Measurements from ENCODE around the gene KLHL14. TPM values are rescaled to one million over a fixed set of nuclear protein-coding genes. Genes with fewer than 3 reads are reported as not detected.

KLHL14 gene
- total RNA-seq, 6 experiments from 2014 or later = not detected

DNA sequence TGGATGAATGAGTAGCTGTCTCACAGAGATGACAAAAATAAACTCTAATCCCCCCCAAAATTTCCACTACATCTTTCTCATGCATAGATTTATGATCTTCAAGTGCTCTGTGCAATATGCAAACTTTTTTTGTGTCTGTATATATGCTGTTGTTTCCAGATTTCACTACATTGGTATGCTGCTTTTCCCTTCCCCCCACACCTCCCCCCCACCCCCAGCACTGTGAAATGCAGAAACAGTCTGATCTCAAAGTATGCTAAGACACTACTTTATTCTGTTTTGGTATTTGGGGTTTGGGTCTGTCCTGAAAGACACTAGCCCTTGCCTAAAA, 524 bp upstream of the KLHL14 start:
- Mint-ChIP-seq H3K9me3 (peaks cover 19% of the 10 kb centered on the region), H3K27me3 (ENCODE audit: insufficient read depth) (peaks cover 4% of the 10 kb centered on the region), H3K4me3 (no peak overlapping the region), H3K4me1 (ENCODE audit: low read depth) (no peaks in the 10 kb centered on the region), H3K36me3 (ENCODE audit: low read depth) (no peaks in the 10 kb centered on the region), H3K27ac (no peak overlapping the region)
- TF ChIP-seq, protein P1, sequence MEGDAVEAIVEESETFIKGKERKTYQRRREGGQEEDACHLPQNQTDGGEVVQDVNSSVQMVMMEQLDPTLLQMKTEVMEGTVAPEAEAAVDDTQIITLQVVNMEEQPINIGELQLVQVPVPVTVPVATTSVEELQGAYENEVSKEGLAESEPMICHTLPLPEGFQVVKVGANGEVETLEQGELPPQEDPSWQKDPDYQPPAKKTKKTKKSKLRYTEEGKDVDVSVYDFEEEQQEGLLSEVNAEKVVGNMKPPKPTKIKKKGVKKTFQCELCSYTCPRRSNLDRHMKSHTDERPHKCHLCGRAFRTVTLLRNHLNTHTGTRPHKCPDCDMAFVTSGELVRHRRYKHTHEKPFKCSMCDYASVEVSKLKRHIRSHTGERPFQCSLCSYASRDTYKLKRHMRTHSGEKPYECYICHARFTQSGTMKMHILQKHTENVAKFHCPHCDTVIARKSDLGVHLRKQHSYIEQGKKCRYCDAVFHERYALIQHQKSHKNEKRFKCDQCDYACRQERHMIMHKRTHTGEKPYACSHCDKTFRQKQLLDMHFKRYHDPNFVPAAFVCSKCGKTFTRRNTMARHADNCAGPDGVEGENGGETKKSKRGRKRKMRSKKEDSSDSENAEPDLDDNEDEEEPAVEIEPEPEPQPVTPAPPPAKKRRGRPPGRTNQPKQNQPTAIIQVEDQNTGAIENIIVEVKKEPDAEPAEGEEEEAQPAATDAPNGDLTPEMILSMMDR (IDR thresholded peaks at IDR 0.05) = no peak
- no peak for DNase-seq

DNA sequence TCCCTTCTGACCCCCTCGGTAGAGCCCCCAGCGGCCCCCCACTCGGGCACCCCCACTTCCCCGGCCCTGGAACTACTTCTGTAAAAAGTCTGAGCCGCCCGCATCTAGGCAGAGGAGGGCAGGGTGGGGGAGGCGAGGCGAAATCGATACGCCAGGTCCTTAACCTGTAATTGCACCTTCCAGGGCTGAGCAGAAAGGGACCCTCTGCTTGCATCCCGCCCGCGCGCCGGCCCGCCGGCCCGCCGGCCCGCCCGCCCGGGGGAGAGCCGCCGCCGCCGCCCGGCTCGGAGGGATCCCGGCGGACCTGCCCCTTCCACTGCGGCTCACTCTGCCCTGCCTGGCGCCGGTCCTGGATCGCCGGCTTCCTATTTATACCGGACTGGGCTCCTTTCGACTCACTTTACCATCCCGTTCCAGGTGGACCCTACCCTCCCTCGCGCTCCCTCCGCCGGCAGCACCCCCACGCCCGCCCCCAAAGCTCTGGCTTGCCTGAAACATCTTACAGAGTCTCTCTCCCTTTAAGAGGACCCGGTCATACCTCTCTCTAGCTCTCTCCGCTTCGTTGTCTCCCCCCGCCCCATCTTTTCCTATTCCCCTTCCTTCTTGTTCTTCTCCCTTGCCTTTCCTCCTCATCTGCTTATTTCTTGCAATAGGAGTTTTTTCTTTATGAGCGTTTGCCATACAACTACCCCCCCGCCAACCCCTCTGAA, 797 bp downstream of the KLHL14 start:
- H3K27me3 Mint-ChIP-seq (ENCODE audit: insufficient read depth) = peaks cover 4% of the 10 kb centered on the region
- TF ChIP-seq, protein P1 (IDR thresholded peaks at IDR 0.05) = no peak
- no peaks in the 10 kb centered on the region for H3K36me3 Mint-ChIP-seq (ENCODE audit: low read depth)
- no peak for DNase-seq
- H3K4me1 Mint-ChIP-seq (ENCODE audit: low read depth) = no peaks in the 10 kb centered on the region
- no peak overlapping the region for H3K4me3 Mint-ChIP-seq
- H3K9me3 Mint-ChIP-seq = peaks cover 16% of the 10 kb centered on the region
- H3K27ac Mint-ChIP-seq = no peak overlapping the region

DNA sequence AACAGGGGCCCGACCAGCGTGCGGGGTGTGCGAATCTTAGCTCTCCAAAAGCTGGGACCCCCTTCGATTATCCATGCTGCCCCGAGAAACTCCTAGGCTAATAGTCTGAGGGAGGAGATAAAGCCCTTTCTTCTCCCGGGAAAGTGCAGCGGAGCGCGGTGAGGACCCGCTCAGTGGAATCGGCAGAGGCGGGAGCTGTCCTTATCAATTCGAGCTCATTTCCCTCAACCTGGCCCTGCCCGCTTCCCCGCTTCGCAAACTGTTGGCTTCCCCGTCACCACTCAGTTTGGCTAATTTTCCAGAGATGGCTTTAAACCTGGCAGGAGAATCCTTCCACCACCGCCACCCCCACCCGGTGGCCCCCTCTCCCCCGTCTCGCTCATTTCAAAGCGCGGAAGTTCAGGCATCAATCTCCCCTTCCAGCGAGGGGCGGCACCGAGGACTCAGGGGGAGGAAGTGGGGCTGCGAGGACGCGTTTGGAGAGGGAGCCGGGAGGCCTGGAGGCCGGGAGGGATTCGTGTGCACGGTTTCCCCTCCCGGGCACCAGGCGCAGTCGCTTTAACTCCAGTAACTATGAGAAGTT, 1.6 kb downstream of the KLHL14 start:
- DNase-seq = no peak
- TF ChIP-seq, protein P1 (IDR thresholded peaks at IDR 0.05) = no peak
- Mint-ChIP-seq H3K27me3 (ENCODE audit: insufficient read depth) (peaks cover 4% of the 10 kb centered on the region), H3K9me3 (peaks cover 12% of the 10 kb centered on the region), H3K4me3 (no peak overlapping the region), H3K27ac (no peak overlapping the region), H3K4me1 (ENCODE audit: low read depth) (no peaks in the 10 kb centered on the region), H3K36me3 (ENCODE audit: low read depth) (no peaks in the 10 kb centered on the region)

DNA sequence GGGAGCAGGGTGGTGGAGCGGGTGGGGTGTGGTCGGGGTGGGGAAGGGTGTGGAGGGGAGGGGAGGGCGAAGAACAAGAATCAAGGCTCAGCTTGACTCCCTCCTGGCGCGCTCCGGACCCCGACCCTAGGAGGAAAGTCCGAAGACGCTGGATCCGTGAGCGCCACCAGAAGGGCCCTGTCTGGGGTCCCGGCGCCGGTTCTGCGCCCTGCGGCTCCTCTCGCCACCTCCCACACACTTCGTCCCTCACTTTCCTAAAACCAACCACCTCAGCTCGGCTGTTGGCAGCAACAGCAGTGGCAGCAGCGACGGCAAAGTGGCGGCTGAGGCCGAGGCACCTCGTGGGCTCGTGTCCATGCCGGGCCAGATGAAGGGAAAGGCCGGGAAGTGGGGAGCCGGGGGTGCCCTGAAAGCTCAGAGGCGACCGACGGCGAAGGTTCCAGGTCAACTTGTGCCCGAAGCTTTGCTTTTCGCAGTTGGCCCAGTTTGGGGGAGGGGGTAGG, 2.1 kb downstream of the KLHL14 start:
- no peak overlapping the region for H3K4me3 Mint-ChIP-seq
- DNase-seq = no peak
- H3K4me1 Mint-ChIP-seq (ENCODE audit: low read depth) = no peaks in the 10 kb centered on the region
- peaks cover 9% of the 10 kb centered on the region for H3K9me3 Mint-ChIP-seq
- TF ChIP-seq, protein P1 (IDR thresholded peaks at IDR 0.05) = no peak
- no peak overlapping the region for H3K27ac Mint-ChIP-seq
- H3K36me3 Mint-ChIP-seq (ENCODE audit: low read depth) = no peaks in the 10 kb centered on the region
- peaks cover 4% of the 10 kb centered on the region for H3K27me3 Mint-ChIP-seq (ENCODE audit: insufficient read depth)

DNA sequence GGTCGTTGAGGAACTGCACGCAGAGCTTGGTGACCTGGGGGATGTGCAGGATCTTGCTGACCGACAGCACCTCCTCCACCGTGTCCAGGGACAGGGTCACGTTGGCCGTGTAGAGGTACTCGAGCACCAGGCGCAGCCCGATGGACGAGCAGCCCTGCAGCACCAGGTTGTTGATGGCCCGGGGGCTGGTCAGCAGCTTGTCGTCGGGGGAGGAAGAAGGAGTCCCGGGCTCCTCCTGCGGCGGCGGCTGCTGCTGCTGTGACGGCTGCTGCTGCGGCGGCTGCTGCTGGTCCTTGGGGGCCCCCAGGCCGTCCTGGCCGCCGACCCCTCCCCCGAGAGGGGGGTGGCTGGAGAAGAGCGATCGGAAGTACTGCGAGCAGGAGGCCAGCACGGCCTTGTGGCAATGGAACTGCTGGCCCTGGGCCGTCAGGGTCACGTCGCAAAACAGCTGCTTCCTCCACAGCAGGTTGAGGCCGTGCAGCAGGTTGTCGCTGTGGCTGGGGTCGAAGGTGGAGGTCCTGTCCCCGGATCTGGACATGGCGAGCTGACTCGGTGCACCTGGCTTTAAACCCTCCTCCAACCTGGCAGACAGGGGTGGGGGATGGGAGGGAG, 2.7 kb downstream of the KLHL14 start:
- H3K9me3 Mint-ChIP-seq = peaks cover 9% of the 10 kb centered on the region
- no peak overlapping the region for H3K27ac Mint-ChIP-seq
- TF ChIP-seq, protein P1 (IDR thresholded peaks at IDR 0.05) = no peak
- H3K36me3 Mint-ChIP-seq (ENCODE audit: low read depth) = no peaks in the 10 kb centered on the region
- H3K27me3 Mint-ChIP-seq (ENCODE audit: insufficient read depth) = peaks cover 4% of the 10 kb centered on the region
- H3K4me3 Mint-ChIP-seq = no peak overlapping the region
- no peak for DNase-seq
- no peaks in the 10 kb centered on the region for H3K4me1 Mint-ChIP-seq (ENCODE audit: low read depth)

Data from HFFc6 (cell line).